K562 (cell line): ENCODE data around the gene ASF1B. TPM values are rescaled to one million over a fixed set of nuclear protein-coding genes. Genes with fewer than 3 reads are reported as not detected.

Experiments
- BHLHE40 ChIP-seq: IDR thresholded peaks from 2 replicates; pipeline ENCODE4 v1.6.1; 2011; ENCODE audit warnings: low read length, improper control_type of control experiment
- BRD9 ChIP-seq: fragments of 450-650 bp; IDR thresholded peaks from 2 replicates; pipeline ENCODE4 v1.6.1; 2018; ENCODE audit warnings: low read depth; ENCODE audit not compliant: partially characterized antibody
- CXXC5 ChIP-seq: fragments of 250-450 bp; sonication (Bioruptor Pico); IDR thresholded peaks from 2 replicates; pipeline ENCODE4 v1.8.0; 2022; ENCODE audit warnings: inconsistent platforms, mild to moderate bottlenecking, moderate library complexity
- ERF ChIP-seq: fragments of 450-650 bp; formaldehyde crosslinking; IDR thresholded peaks from 2 replicates; pipeline ENCODE4 v1.4.0; 2020; ENCODE audit warnings: mild to moderate bottlenecking, mixed read lengths
- FIP1L1 ChIP-seq: fragments of 200-400 bp; formaldehyde crosslinking; IDR thresholded peaks from 2 replicates; pipeline ENCODE4 v1.6.1; 2018; ENCODE audit warnings: mild to moderate bottlenecking, low read depth, low read length; ENCODE audit not compliant: poor library complexity, severe bottlenecking
- GATAD2B ChIP-seq: fragments of 450-650 bp; IDR thresholded peaks from 2 replicates; pipeline ENCODE4 v1.6.1; 2017; ENCODE audit warnings: mild to moderate bottlenecking, borderline replicate concordance
- HDAC3 ChIP-seq: fragments of 450-650 bp; IDR thresholded peaks from 2 replicates; pipeline ENCODE4 v1.6.1; 2018; ENCODE audit warnings: borderline replicate concordance, mild to moderate bottlenecking, moderate library complexity; ENCODE audit not compliant: partially characterized antibody
- HNRNPH1 ChIP-seq: fragments of 200-400 bp; formaldehyde crosslinking; optimal IDR thresholded peaks from 2 replicates; pipeline ENCODE3; 2017; ENCODE audit warnings: low read depth, mild to moderate bottlenecking, low read length, moderate library complexity
- KDM5B ChIP-seq: fragments of 200-600 bp; sonication (generic); IDR thresholded peaks from 2 replicates; pipeline ENCODE4 v1.6.1; 2012; ENCODE audit warnings: low read depth, mild to moderate bottlenecking, moderate library complexity, low read length, control low read depth, inconsistent platforms; ENCODE audit not compliant: insufficient replicate concordance
- L3MBTL2 ChIP-seq: fragments of 450-650 bp; IDR thresholded peaks from 2 replicates; pipeline ENCODE4 v1.6.1; 2016; ENCODE audit warnings: mild to moderate bottlenecking, moderate library complexity
- MYBL2 ChIP-seq, 2 experiments: fragments of 450-650 bp in 1 of 2; sonication (generic) in 1 of 2; formaldehyde crosslinking in 1 of 2; IDR thresholded peaks; 2 replicates each; pipeline versions ENCODE4 v1.6.1 to v1.8.1; 2017 to 2022; ENCODE audit warnings: borderline replicate concordance in 1 of 2, inconsistent platforms in 1 of 2, low read depth in 1 of 2, mild to moderate bottlenecking in 1 of 2, missing genetic modification reagents in 1 of 2, moderate library complexity in 1 of 2
- NRF1 ChIP-seq, 2 experiments: fragments of 450-650 bp; IDR thresholded peaks in 1 of 2; conservative IDR thresholded peaks in 1 of 2; 2 replicates each; pipeline ENCODE4 v1.6.1; 2014; ENCODE audit warnings: mild to moderate bottlenecking in 2 of 2
- SRSF3 ChIP-seq: fragments of 200-400 bp; formaldehyde crosslinking; IDR thresholded peaks from 2 replicates; pipeline ENCODE4 v1.6.1; 2016; ENCODE audit warnings: mild to moderate bottlenecking, low read length, moderate library complexity; ENCODE audit not compliant: insufficient read depth
- TAF9B ChIP-seq: fragments of 450-650 bp; IDR thresholded peaks from 2 replicates; pipeline ENCODE4 v1.6.1; 2018; ENCODE audit warnings: mild to moderate bottlenecking; ENCODE audit not compliant: partially characterized antibody
- U2AF2 ChIP-seq: fragments of 200-400 bp; formaldehyde crosslinking; optimal IDR thresholded peaks from 2 replicates; pipeline ENCODE3; 2017; ENCODE audit warnings: low read depth, mild to moderate bottlenecking, low read length
- ZNF263 ChIP-seq: sonication (generic); formaldehyde crosslinking; IDR thresholded peaks from 2 replicates; pipeline ENCODE4 v1.8.0; 2022; ENCODE audit warnings: mild to moderate bottlenecking, missing genetic modification reagents, borderline replicate concordance
- ZNF764 ChIP-seq: fragments of 250-450 bp; sonication (Bioruptor Pico); IDR thresholded peaks from 2 replicates; pipeline ENCODE4 v1.4.0; 2020; ENCODE audit warnings: low read depth, mild to moderate bottlenecking, moderate library complexity
- ZNF766 ChIP-seq: fragments of 200-800 bp; sonication (Bioruptor generic); conservative IDR thresholded peaks from 2 replicates; pipeline ENCODE4 v1.6.1; 2016; ENCODE audit warnings: missing genetic modification characterization, missing compliant biosample characterization
- ZNF830 ChIP-seq: fragments of 250-450 bp; sonication (Bioruptor Pico); IDR thresholded peaks from 2 replicates; pipeline ENCODE4 v1.5.0; 2021; ENCODE audit warnings: mild to moderate bottlenecking
- polyA plus RNA-seq, 8 experiments: library from polyadenylated mRNA; depleted of rRNA in 4 of 8; stranded (reverse) in 5 of 8; unstranded in 3 of 8; fragments of >200 nt; fragmentation: Nextera tagmentation in 2 of 8; fragmentation: Illumina TruSeq in 1 of 8; extraction: Ambion mirVana in 2 of 8; extraction: Trizol in 1 of 8; gene quantifications; 2 replicates each; pipeline versions ENCODE4 v1.2.1 to v1.2.3, GENCODE V29; 2011 to 2014; ENCODE audit warnings: inconsistent platforms in 1 of 8, missing spikeins in 1 of 8
- total RNA-seq, 7 experiments: library from RNA; depleted of rRNA in 6 of 7; stranded (reverse); fragments of >200 nt in 6 of 7; fragmentation: Illumina TruSeq in 2 of 7; extraction: Trizol in 2 of 7; gene quantifications; 2 replicates each; pipeline versions ENCODE4 v1.2.1 to v1.2.3, GENCODE V29; 2011 to 2021; ENCODE audit warnings: low replicate concordance in 1 of 7
- TF ChIP-seq, protein P1 (sequence below), 2 experiments: IDR thresholded peaks; 2 replicates each; pipeline ENCODE4 v1.6.1; 2011; ENCODE audit warnings: borderline replicate concordance in 1 of 2, control low read depth in 1 of 2, low read depth in 1 of 2, low read length in 1 of 2, mild to moderate bottlenecking in 1 of 2, mixed read lengths in 1 of 2, moderate library complexity in 1 of 2; ENCODE audit not compliant: insufficient read depth in 1 of 2, insufficient read length in 1 of 2, poor library complexity in 1 of 2, severe bottlenecking in 1 of 2; ENCODE audit errors: extremely low read depth in 1 of 2
- TF ChIP-seq, protein P2 (sequence below): fragments of 450-650 bp; IDR thresholded peaks from 2 replicates; pipeline ENCODE4 v1.6.1; 2016; ENCODE audit warnings: antibody characterized with exemption
- TF ChIP-seq, protein P3 (sequence below): sonication (generic); formaldehyde crosslinking; IDR thresholded peaks from 2 replicates; pipeline ENCODE4 v1.8.0; 2022; ENCODE audit warnings: mild to moderate bottlenecking, missing genetic modification reagents
- TF ChIP-seq, protein P4 (sequence below): fragments of 250-450 bp; sonication (Bioruptor Pico); IDR thresholded peaks from 2 replicates; pipeline ENCODE4 v1.8.0; 2021; ENCODE audit warnings: borderline replicate concordance, mild to moderate bottlenecking, moderate library complexity; ENCODE audit not compliant: poor library complexity, severe bottlenecking

ASF1B gene
- total and polyA plus RNA-seq, 9 of the 15 experiments (the other 6 are each of a cell fraction or from before 2014, with no cell fraction given), result 6.0 to 69.4 (median 53.3) TPM

DNA sequence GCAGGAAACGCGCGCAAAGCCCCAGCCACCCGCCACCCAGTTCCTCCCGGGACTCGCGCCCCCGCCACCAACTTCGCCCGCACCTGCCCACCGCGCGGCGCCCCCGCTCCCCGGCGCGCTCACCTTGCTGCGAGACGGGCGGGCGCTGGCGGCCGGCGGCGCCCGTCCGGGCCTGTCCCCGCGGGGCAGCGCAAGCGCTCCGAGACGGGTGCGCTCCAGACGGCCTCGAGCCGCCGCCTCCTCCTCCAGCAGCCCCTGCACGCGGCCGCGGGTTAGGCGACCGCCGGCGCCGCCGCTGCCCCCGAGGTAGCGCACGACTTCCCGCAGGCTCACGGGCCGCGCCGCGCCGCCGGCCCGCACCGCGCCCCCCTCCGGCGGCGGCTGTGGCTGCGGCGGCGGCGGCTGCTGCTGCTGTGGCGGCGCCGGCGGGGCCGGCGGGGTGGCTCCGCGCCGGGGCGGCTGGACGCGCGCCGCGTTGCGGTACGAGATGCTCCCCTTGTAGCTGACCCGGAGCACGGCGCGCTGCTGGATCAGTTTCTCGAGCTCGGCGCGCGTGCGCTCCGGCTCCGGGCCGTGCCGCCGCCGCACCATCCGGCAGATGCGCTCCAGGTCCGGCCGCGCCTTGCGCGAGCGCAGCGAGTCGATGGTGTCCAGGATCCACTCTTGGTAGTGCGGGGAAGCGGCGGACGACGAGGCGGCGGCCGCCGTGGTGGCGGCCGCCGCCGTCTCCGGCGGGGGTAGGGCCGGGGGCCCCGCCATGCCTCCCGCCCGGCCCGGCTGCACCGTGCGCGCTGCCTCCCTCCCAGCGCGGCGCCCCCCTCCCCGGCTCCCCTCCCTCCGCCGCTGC, 46.5 kb downstream of the ASF1B start (continued):
- peak; percentile 70 to 72; a peak in 3 of 4 replicates for TF ChIP-seq NRF1 (conservative IDR thresholded peaks at IDR 0.05 in 1 of 2, IDR thresholded peaks at IDR 0.05 in 1 of 2)
- TF ChIP-seq MYBL2 (IDR thresholded peaks at IDR 0.05; ENCODE audit: low read depth), result no peak
- TF ChIP-seq MYBL2 (CRISPR knock-in tag; IDR thresholded peaks at IDR 0.05; ENCODE audit: borderline replicate concordance), result no peak
- peak; percentile 68 for TF ChIP-seq GATAD2B
- no peak for TF ChIP-seq HNRNPH1
- TF ChIP-seq ZNF764 (CRISPR knock-in tag), result no peak
- peak; percentile 13 for TF ChIP-seq KDM5B
- TF ChIP-seq, protein P1, sequence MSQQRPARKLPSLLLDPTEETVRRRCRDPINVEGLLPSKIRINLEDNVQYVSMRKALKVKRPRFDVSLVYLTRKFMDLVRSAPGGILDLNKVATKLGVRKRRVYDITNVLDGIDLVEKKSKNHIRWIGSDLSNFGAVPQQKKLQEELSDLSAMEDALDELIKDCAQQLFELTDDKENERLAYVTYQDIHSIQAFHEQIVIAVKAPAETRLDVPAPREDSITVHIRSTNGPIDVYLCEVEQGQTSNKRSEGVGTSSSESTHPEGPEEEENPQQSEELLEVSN (IDR thresholded peaks at IDR 0.05; ENCODE audit: borderline replicate concordance in 1 of 2, extremely low read depth in 1 of 2, insufficient read depth in 1 of 2, insufficient read length in 1 of 2, low read depth in 1 of 2, low read length in 1 of 2, poor library complexity in 1 of 2, severe bottlenecking in 1 of 2), result peak in 1 of 2 experiments; percentile 77
- TF ChIP-seq L3MBTL2, result peak; percentile 47; the same call in 1 of the 2 replicates
- TF ChIP-seq BRD9, result no peak
- peak; percentile 34; the same call in 1 of the 2 replicates for TF ChIP-seq BHLHE40
- no peak for TF ChIP-seq SRSF3
- TF ChIP-seq FIP1L1, result peak; percentile 29
- TF ChIP-seq, protein P2, sequence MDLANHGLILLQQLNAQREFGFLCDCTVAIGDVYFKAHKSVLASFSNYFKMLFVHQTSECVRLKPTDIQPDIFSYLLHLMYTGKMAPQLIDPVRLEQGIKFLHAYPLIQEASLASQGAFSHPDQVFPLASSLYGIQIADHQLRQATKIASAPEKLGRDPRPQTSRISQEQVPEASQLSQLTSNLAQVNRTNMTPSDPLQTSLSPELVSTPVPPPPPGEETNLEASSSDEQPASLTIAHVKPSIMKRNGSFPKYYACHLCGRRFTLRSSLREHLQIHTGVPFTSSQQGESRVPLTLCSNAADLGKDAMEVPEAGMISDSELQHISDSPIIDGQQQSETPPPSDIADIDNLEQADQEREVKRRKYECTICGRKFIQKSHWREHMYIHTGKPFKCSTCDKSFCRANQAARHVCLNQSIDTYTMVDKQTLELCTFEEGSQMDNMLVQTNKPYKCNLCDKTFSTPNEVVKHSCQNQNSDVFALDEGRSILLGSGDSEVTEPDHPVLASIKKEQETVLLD, result 0 out of 2 replicates have a peak, but pooled peaks have one; percentile 4
- 0 out of 2 replicates have a peak, but pooled peaks have one; percentile 42 for TF ChIP-seq ERF (CRISPR knock-in tag)
- TF ChIP-seq ZNF766, result 0 out of 2 replicates have a peak, but pooled peaks have one; percentile 1
- TF ChIP-seq ZNF830, result no peak
- TF ChIP-seq, protein P3, sequence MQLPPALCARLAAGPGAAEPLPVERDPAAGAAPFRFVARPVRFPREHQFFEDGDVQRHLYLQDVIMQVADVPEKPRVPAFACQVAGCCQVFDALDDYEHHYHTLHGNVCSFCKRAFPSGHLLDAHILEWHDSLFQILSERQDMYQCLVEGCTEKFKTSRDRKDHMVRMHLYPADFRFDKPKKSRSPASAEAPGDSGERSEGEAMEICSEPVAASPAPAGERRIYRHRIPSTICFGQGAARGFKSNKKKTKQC (CRISPR knock-in tag), result no peak
- TF ChIP-seq, protein P4, sequence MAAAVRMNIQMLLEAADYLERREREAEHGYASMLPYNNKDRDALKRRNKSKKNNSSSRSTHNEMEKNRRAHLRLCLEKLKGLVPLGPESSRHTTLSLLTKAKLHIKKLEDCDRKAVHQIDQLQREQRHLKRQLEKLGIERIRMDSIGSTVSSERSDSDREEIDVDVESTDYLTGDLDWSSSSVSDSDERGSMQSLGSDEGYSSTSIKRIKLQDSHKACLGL (CRISPR knock-in tag), result no peak
- TF ChIP-seq TAF9B, result no peak
- TF ChIP-seq ZNF263 (CRISPR knock-in tag), result peak; percentile 83
- TF ChIP-seq CXXC5 (CRISPR knock-in tag), result peak; percentile 73
- no peak for TF ChIP-seq U2AF2
- TF ChIP-seq HDAC3, result no peak
